GM12878 (cell line): Measurements from ENCODE around the gene CCDC97. TPM values are rescaled to one million over a fixed set of nuclear protein-coding genes. Genes with fewer than 3 reads are reported as not detected.
A peak's percentile ranks its signal among the peaks of the same experiment; 100 is the strongest.
"Not testable (repeated sequence)": the region's sequence is repeated elsewhere in the genome, so short reads cannot be mapped to it uniquely, and the experiment has no call there.

Experiments
- ATAC-seq: fragments of 200-7000 bp; cut with Tn5 transposase; 3 replicates; pipeline ENCODE4 v1.9.1; 2020; ENCODE audit warnings: mild to moderate bottlenecking, moderate library complexity
- BruUV-seq: library from RNA; stranded (reverse); fragments of 400-500 nt; replicated peaks from 2 replicates; lab custom pipeline; 2021; lab: Mats Ljungman, UMichigan
- CTCF ChIA-PET: fragments of 300-600 bp; sonication (Branson Sonifier 250); formaldehyde crosslinking; extraction: SDS; loops from one replicate; lab custom pipeline; 2021; ENCODE audit warnings: inconsistent platforms; lab: Yijun Ruan, JAX
- POLR2A ChIA-PET: fragments of 350-600 bp; formaldehyde crosslinking; extraction: SDS; loops from one replicate; lab custom pipeline; 2021; ENCODE audit warnings: inconsistent platforms; lab: Charles Lee
- RAD21 ChIA-PET: fragments of 300-600 bp; sonication (Branson Sonifier 250); formaldehyde crosslinking; loops from one replicate; lab custom pipeline; 2023; ENCODE audit warnings: antibody characterized with exemption; ENCODE audit not compliant: unreplicated experiment; lab: Charles Lee
- SMC1A ChIA-PET: fragments of 300-600 bp; sonication (Branson Sonifier 250); formaldehyde crosslinking; loops from one replicate; lab custom pipeline; 2023; ENCODE audit not compliant: unreplicated experiment, uncharacterized antibody; lab: Charles Lee
- DNase-seq: peaks from one replicate; pipeline ENCODE4 v3.0.0-alpha.2; 2011; ENCODE audit warnings: low read depth, low spot score
- FAIRE-seq: peaks from 3 replicates; lab custom pipeline; 2011; peaks lifted over from hg19 to GRCh38; lab: Jason Lieb, UNC
- H2AFZ ChIP-seq: 2 replicates; pipeline ENCODE4 v1.6.0; 2011; ENCODE audit warnings: low read depth, low read length, control low read depth; ENCODE audit not compliant: control insufficient read depth
- H3K27ac ChIP-seq: 2 replicates; pipeline ENCODE4 v1.5.1; 2011; ENCODE audit warnings: control low read depth; ENCODE audit not compliant: control insufficient read depth, insufficient read depth
- H3K27me3 ChIP-seq, 2 experiments: replicated peaks in 1 of 2; 2 replicates each; pipeline versions ENCODE4 v1.6.0 to v1.6.1; 2011; ENCODE audit warnings: low read length in 1 of 2; ENCODE audit not compliant: control insufficient read depth in 2 of 2, insufficient read depth in 2 of 2
- H3K36me3 ChIP-seq, 2 experiments: 2 replicates each; pipeline ENCODE4 v1.5.1; 2011; ENCODE audit warnings: low read length in 1 of 2; ENCODE audit not compliant: control insufficient read depth in 2 of 2, insufficient read depth in 2 of 2
- H3K4me1 ChIP-seq: 2 replicates; pipeline ENCODE4 v1.6.1; 2011; ENCODE audit warnings: mild to moderate bottlenecking, low read length, moderate library complexity, mixed read lengths; ENCODE audit not compliant: control insufficient read depth, insufficient read depth
- H3K4me2 ChIP-seq: 2 replicates; pipeline ENCODE4 v1.6.0; 2011; ENCODE audit warnings: control low read depth; ENCODE audit not compliant: control insufficient read depth, insufficient read depth
- H3K4me3 ChIP-seq: fragments of 200-600 bp; sonication (generic); 2 replicates; pipeline ENCODE4 v1.5.1; 2016
- H3K79me2 ChIP-seq: 2 replicates; pipeline ENCODE4 v1.6.0; 2011; ENCODE audit warnings: low read length; ENCODE audit not compliant: control insufficient read depth, insufficient read depth
- H3K9ac ChIP-seq: 2 replicates; pipeline ENCODE4 v1.8.0; 2011; ENCODE audit warnings: low read length, control low read depth, mixed read lengths; ENCODE audit not compliant: control insufficient read depth, insufficient read depth
- H3K9me3 ChIP-seq: replicated peaks from 3 replicates; pipeline ENCODE4 v1.5.1; 2011; ENCODE audit warnings: mild to moderate bottlenecking, low read length; ENCODE audit not compliant: control insufficient read depth, insufficient read depth
- H4K20me1 ChIP-seq: 2 replicates; pipeline ENCODE4 v1.6.0; 2011; ENCODE audit not compliant: control insufficient read depth, insufficient read depth
- BCL11A ChIP-seq: IDR thresholded peaks from 2 replicates; pipeline ENCODE4 v1.6.1; 2011; ENCODE audit warnings: low read depth, low read length
- JUNB ChIP-seq: IDR thresholded peaks from 2 replicates; pipeline ENCODE4 v1.6.1; 2016; ENCODE audit warnings: antibody characterized with exemption, mild to moderate bottlenecking
- WGBS: methylation state at CpG from one replicate; pipeline ENCODE4 v1.1.6; 2016; ENCODE audit warnings: low lambda C conversion rate; ENCODE audit not compliant: insufficient replicate concordance, insufficient coverage; ENCODE audit errors: missing lambda C conversion rate; 5-methylcytosine and 5-hydroxymethylcytosine counted together
- in situ Hi-C: fragments of 300-500 bp; cut with MboI; formaldehyde crosslinking; loops from 9 replicates; pipeline ENCODE4 v1.14.3; 2018; ENCODE audit warnings: mixed read lengths
- intact Hi-C: fragments of 100-400 bp; cut with micrococcal nuclease; formaldehyde crosslinking; loops from one replicate; pipeline ENCODE4 v1.14.2; 2022; ENCODE audit not compliant: unreplicated experiment
- polyA plus RNA-seq, 11 experiments: library from polyadenylated mRNA; depleted of rRNA in 4 of 11; unstranded in 6 of 11; stranded (reverse) in 5 of 11; fragments of >200 nt; fragmentation: Nextera tagmentation in 4 of 11; fragmentation: Illumina TruSeq in 1 of 11; extraction: Ambion mirVana in 4 of 11; extraction: Trizol in 1 of 11; gene quantifications; 1 replicate in 1 of 11; 2 replicates in 10 of 11; pipeline versions ENCODE4 v1.2.1 to v1.2.3, GENCODE V29; 2011 to 2016; ENCODE audit warnings: inconsistent platforms in 2 of 11, missing spikeins in 2 of 11, low read depth in 1 of 11
- total RNA-seq, 4 experiments: library from RNA; depleted of rRNA in 3 of 4; stranded (reverse); fragments of >200 nt in 3 of 4; fragmentation: Illumina TruSeq in 1 of 4; extraction: Trizol in 1 of 4; gene quantifications; 2 replicates each; pipeline versions ENCODE4 v1.2.1 to v1.2.3, GENCODE V29; 2013 to 2021

The CCDC97 gene
- total and polyA plus RNA-seq, 10 of the 15 experiments (the other 5 are each of a cell fraction or from before 2014, with no cell fraction given), result 1.8 to 34.1 (median 18.8) TPM

GRCh38 chr19:41288673-41289530 is 21.1 kb upstream of the CCDC97 start:
- no peak overlapping the region for H3K4me2 ChIP-seq
- no peaks in the 10 kb centered on the region for H3K9me3 ChIP-seq
- DNase-seq, result no peak
- FAIRE-seq, result no peak
- no peak overlapping the region for H3K4me3 ChIP-seq
- CTCF ChIA-PET, result interaction anchor here (1.3 to 1.4 kb wide), 2 partner anchors 9 to 14 kb away, joined by 3 read pairs; no protein-coding TSS in a partner anchor
- no peak overlapping the region for H3K27ac ChIP-seq
- no peak for ATAC-seq
- BruUV-seq, result TSS peak; percentile 31
- RAD21 ChIA-PET, result no interaction called here
- no peak for TF ChIP-seq BCL11A
- TF ChIP-seq JUNB, result no peak
- H3K27me3 ChIP-seq, result no peaks in the 10 kb centered on the region
- in situ Hi-C loops, result no loop called here
- POLR2A ChIA-PET, result no interaction called here
- H3K79me2 ChIP-seq, result no peaks in the 10 kb centered on the region
- intact Hi-C loops, result no loop called here
- H3K36me3 ChIP-seq, result peaks cover 28 to 62% of the 10 kb centered on the region in 2 experiments
- SMC1A ChIA-PET, result interaction anchor here (1.5 kb wide), 1 partner anchor 14 kb away, joined by 5 read pairs; no protein-coding TSS in a partner anchor
- no peaks in the 10 kb centered on the region for H3K4me1 ChIP-seq
- 96% methylated on average over 3 of the region's 3 CpGs for WGBS
- no peak overlapping the region for H2AFZ ChIP-seq
- no peaks in the 10 kb centered on the region for H4K20me1 ChIP-seq
- no peak overlapping the region for H3K9ac ChIP-seq

DNA sequence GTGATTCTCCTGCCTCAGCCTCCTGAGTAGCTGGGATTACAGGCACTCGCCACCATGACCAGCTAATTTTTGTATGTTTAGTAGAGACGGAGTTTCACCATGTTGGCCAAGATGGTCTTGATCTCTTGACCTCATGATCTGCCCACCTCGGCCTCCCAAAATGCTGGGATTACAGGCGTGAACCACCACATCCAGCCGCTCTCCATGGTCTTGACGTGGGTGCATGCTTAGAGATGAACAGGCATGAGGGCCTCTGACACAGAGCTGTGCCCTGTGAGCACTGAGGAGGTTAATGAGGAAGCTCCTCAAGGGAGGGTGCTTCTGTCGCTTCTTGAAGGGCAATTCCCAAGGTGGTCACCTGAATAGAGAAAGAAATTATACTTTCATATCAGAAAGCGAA is 20.2 kb upstream of the CCDC97 start:
- H2AFZ ChIP-seq, in situ Hi-C loops, H3K9ac ChIP-seq, H3K4me1 ChIP-seq, H3K4me3 ChIP-seq, BruUV-seq, intact Hi-C loops, FAIRE-seq, POLR2A ChIA-PET, RAD21 ChIA-PET, ATAC-seq, H3K79me2 ChIP-seq, DNase-seq, H3K9me3 ChIP-seq, H4K20me1 ChIP-seq, H3K4me2 ChIP-seq, H3K27me3 ChIP-seq, H3K27ac ChIP-seq: not testable (repeated sequence)
- H3K36me3 ChIP-seq, result peaks cover 36 to 64% of the 10 kb centered on the region in 2 experiments
- CTCF ChIA-PET, result interaction anchor here (0.9 kb wide), 1 partner anchor 9 kb away, joined by 3 read pairs; no protein-coding TSS in a partner anchor
- SMC1A ChIA-PET, result interaction anchor here (1.5 kb wide), 1 partner anchor 13 kb away, joined by 5 read pairs; no protein-coding TSS in a partner anchor
- WGBS, result 97% methylated on average over 8 of the region's 8 CpGs
